ENCODE measurements around the gene ARRDC4. TPM values are rescaled to one million over a fixed set of nuclear protein-coding genes. Genes with fewer than 3 reads are reported as not detected.

ARRDC4 gene
- total RNA-seq, 2 experiments from 2014 or later = 0.88 to 1.1 TPM

DNA sequence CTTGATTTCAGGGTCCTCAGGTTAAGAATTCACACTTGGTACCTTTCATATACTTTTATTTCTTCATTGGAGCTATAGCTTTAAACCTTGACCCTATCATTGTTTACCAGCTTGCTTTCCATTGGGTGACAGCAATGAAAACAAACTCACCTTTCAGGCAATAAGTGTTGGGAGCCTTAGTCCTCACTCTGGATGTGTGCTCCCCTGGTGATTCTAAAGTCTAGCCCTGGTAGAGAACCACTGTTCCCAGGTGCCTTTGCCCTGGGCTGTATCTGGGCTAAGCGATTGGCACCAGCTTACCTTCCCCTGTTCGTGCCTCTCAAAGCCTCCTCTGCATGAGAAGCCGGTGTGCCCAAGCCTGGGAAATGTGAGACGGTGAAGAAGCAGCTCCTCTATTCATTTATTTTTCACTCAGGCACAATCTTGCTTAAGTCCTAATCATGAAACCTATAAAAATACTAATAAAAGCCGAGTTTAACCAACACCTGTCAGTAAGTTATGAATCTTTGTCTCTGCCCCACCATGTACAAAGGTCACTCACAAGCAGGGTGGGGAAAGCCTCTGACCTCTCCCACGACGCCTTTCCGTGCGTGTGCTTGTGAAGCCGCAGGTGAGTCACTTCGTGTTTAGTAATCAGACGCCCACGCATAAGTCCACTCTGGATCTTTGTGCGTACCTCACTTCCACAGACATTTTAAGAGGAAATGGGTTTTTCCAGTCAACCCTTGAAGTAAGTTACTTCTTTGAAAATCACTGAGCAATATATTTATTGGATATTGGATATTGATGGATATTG lies 12.8 kb upstream of the ARRDC4 start:
- H3K4me3 Mint-ChIP-seq = no peak overlapping the region
- CTCF ChIA-PET = no interaction called here
- POLR2A ChIA-PET = no interaction called here

GRCh38 chr15:97953254-97953653 lies 7.2 kb upstream of the ARRDC4 start:
- Mint-ChIP-seq H3K4me3 (no peak overlapping the region), H3K27ac (no peak overlapping the region), H3K9me3 (ENCODE audit: low read depth) (no peaks in the 10 kb centered on the region), H3K4me1 (no peaks in the 10 kb centered on the region), H3K36me3 (ENCODE audit: low read depth) (no peaks in the 10 kb centered on the region), H3K27me3 (no peaks in the 10 kb centered on the region)
- DNase-seq (no peak), ATAC-seq (no peak)
- POLR2A ChIA-PET = no interaction called here
- intact Hi-C loops (cut with DNase I, micrococcal nuclease) = no loop called here
- CTCF ChIA-PET = interaction anchor here (0.6 kb wide), 1 partner anchor 435 kb away, joined by 3 read pairs; no protein-coding TSS in a partner anchor

More for the DNA sequence above, 12.8 kb upstream of the ARRDC4 start:
- Mint-ChIP-seq H3K9me3 (ENCODE audit: low read depth) (no peaks in the 10 kb centered on the region), H3K4me1 (no peaks in the 10 kb centered on the region), H3K36me3 (ENCODE audit: low read depth) (no peaks in the 10 kb centered on the region), H3K27me3 (no peaks in the 10 kb centered on the region), H3K27ac (no peak overlapping the region)
- no peak for ATAC-seq
- no peak for DNase-seq
- intact Hi-C loops (cut with DNase I, micrococcal nuclease) = no loop called here

DNA sequence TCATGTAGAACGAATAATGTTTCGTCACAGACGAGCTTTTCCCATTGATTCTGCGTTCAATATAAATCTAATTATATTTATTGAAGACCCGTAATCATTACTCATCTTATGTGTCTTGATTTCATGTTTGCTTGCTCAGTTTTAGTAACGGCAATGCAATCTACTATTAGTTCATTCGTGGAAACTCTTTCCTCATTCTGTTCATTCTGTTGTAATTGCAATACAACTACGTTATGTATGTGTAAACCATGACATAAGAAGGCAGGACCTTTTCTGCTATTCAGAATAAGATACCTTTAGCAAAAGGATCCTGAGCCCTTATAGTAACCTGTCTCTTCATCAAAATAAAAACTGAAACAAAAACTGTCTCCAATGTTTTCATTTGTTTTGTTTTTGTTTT lies 6.8 kb upstream of the ARRDC4 start:
- POLR2A ChIA-PET = no interaction called here
- H3K27ac Mint-ChIP-seq = no peak overlapping the region
- ATAC-seq (no peak), DNase-seq (no peak)
- H3K4me3 Mint-ChIP-seq = no peak overlapping the region
- no peaks in the 10 kb centered on the region for H3K27me3 Mint-ChIP-seq
- CTCF ChIA-PET = interaction anchor here (0.6 kb wide), 1 partner anchor 435 kb away, joined by 3 read pairs; no protein-coding TSS in a partner anchor
- H3K4me1 Mint-ChIP-seq = no peaks in the 10 kb centered on the region
- no peaks in the 10 kb centered on the region for H3K9me3 Mint-ChIP-seq (ENCODE audit: low read depth)
- intact Hi-C loops (cut with DNase I, micrococcal nuclease) = no loop called here
- H3K36me3 Mint-ChIP-seq (ENCODE audit: low read depth) = no peaks in the 10 kb centered on the region

- Mint-ChIP-seq H3K36me3 (ENCODE audit: low read depth) (no peaks in the 10 kb centered on the region), H3K4me3 (no peak overlapping the region), H3K27ac (no peak overlapping the region), H3K9me3 (ENCODE audit: low read depth) (no peaks in the 10 kb centered on the region), H3K27me3 (no peaks in the 10 kb centered on the region), H3K4me1 (peaks cover 7% of the 10 kb centered on the region)
- DNase-seq = no peak
- intact Hi-C loops (cut with DNase I, micrococcal nuclease) = no loop called here
- ChIA-PET CTCF (no interaction called here), POLR2A (no interaction called here)
- no peak for ATAC-seq
Measured at GRCh38 chr15:97955035-97955434, 5.5 kb upstream of the ARRDC4 start.

DNA sequence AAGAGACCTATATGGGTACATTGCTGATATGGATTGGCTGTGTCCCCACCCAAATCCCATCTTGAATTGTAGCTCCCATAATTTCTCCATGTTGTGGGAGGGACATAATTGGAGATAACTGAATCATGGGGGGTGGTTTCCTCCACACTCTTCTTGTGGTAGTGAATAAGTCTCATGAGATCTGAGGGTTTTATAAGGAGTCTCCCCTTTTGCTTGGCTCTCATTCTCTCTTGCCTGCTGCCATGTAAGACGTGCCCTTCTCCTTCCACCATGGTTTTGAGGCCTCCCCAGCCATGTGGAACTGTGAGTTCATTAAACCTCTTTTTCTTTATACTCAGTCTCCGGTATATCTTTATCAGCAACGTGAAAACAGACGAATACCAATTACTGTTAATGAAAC lies 5.0 kb upstream of the ARRDC4 start:
- Mint-ChIP-seq H3K36me3 (ENCODE audit: low read depth) (no peaks in the 10 kb centered on the region), H3K27me3 (no peaks in the 10 kb centered on the region), H3K4me3 (no peak overlapping the region), H3K27ac (no peak overlapping the region), H3K4me1 (peaks cover 8% of the 10 kb centered on the region), H3K9me3 (ENCODE audit: low read depth) (no peaks in the 10 kb centered on the region)
- POLR2A ChIA-PET = no interaction called here
- CTCF ChIA-PET = no interaction called here
- intact Hi-C loops (cut with DNase I, micrococcal nuclease) = no loop called here
- ATAC-seq (no peak), DNase-seq (no peak)

GRCh38 chr15:97959724-97960363 lies 659 bp upstream of the ARRDC4 start:
- DNase-seq = no peak
- peaks cover 20% of the 10 kb centered on the region for H3K4me1 Mint-ChIP-seq
- no peaks in the 10 kb centered on the region for H3K9me3 Mint-ChIP-seq (ENCODE audit: low read depth)
- H3K27me3 Mint-ChIP-seq = no peaks in the 10 kb centered on the region
- no peak for ATAC-seq
- POLR2A ChIA-PET = no interaction called here
- CTCF ChIA-PET = interaction anchor here (0.6 kb wide), 2 partner anchors 27 to 554 kb away, joined by 3 to 5 read pairs; no protein-coding TSS in a partner anchor
- peak overlapping the region; percentile 70 for H3K27ac Mint-ChIP-seq
- intact Hi-C loops (cut with DNase I, micrococcal nuclease) = loop anchor here in 1 of 2 experiments (1.0 to 2.0 kb wide), 2 partner anchors 51 to 689 kb away; partner anchors contain the start of gene IGF1R
- no peaks in the 10 kb centered on the region for H3K36me3 Mint-ChIP-seq (ENCODE audit: low read depth)
- H3K4me3 Mint-ChIP-seq = peak overlapping the region; percentile 70

- Mint-ChIP-seq H3K27ac (no peak overlapping the region), H3K27me3 (no peaks in the 10 kb centered on the region), H3K4me1 (peaks cover 20% of the 10 kb centered on the region), H3K4me3 (peak overlapping the region; percentile 66), H3K36me3 (ENCODE audit: low read depth) (no peaks in the 10 kb centered on the region), H3K9me3 (ENCODE audit: low read depth) (no peaks in the 10 kb centered on the region)
- ATAC-seq (no peak), DNase-seq (no peak)
- intact Hi-C loops (cut with DNase I, micrococcal nuclease) = loop anchor here in 1 of 2 experiments (2.0 kb wide), 1 partner anchor 687 kb away; the partner anchor contains the start of gene IGF1R
- ChIA-PET POLR2A (no interaction called here), CTCF (no interaction called here)
Measured at GRCh38 chr15:97961067-97961954, 808 bp downstream of the ARRDC4 start.

GRCh38 chr15:97962263-97962662 lies 1.8 kb downstream of the ARRDC4 start:
- peak overlapping the region; percentile 66 for H3K4me3 Mint-ChIP-seq
- ChIA-PET CTCF (no interaction called here), POLR2A (no interaction called here)
- no peak overlapping the region for H3K27ac Mint-ChIP-seq
- H3K27me3 Mint-ChIP-seq = no peaks in the 10 kb centered on the region
- no peaks in the 10 kb centered on the region for H3K9me3 Mint-ChIP-seq (ENCODE audit: low read depth)
- peaks cover 20% of the 10 kb centered on the region for H3K4me1 Mint-ChIP-seq
- ATAC-seq = no peak
- DNase-seq = no peak
- H3K36me3 Mint-ChIP-seq (ENCODE audit: low read depth) = no peaks in the 10 kb centered on the region
- intact Hi-C loops (cut with DNase I, micrococcal nuclease) = no loop called here

- DNase-seq = no peak
- CTCF ChIA-PET = no interaction called here
- Mint-ChIP-seq H3K27me3 (no peaks in the 10 kb centered on the region), H3K36me3 (ENCODE audit: low read depth) (no peaks in the 10 kb centered on the region), H3K4me3 (no peak overlapping the region), H3K27ac (no peak overlapping the region), H3K9me3 (ENCODE audit: low read depth) (no peaks in the 10 kb centered on the region), H3K4me1 (peaks cover 20% of the 10 kb centered on the region)
- no peak for ATAC-seq
- intact Hi-C loops (cut with DNase I, micrococcal nuclease) = no loop called here
- POLR2A ChIA-PET = no interaction called here
Measured at GRCh38 chr15:97963779-97964178, 3.3 kb downstream of the ARRDC4 start.

- POLR2A ChIA-PET = no interaction called here
- no peak for DNase-seq
- Mint-ChIP-seq H3K9me3 (ENCODE audit: low read depth) (no peaks in the 10 kb centered on the region), H3K4me3 (no peak overlapping the region), H3K27me3 (no peaks in the 10 kb centered on the region), H3K36me3 (ENCODE audit: low read depth) (peaks cover 3% of the 10 kb centered on the region), H3K27ac (no peak overlapping the region), H3K4me1 (peaks cover 12% of the 10 kb centered on the region)
- CTCF ChIA-PET = interaction anchor here (0.9 kb wide), 1 partner anchor 13 kb away, joined by 3 read pairs; no protein-coding TSS in a partner anchor
- no peak for ATAC-seq
- intact Hi-C loops (cut with DNase I, micrococcal nuclease) = no loop called here
Measured at GRCh38 chr15:97966246-97966645, 5.7 kb downstream of the ARRDC4 start.

DNA sequence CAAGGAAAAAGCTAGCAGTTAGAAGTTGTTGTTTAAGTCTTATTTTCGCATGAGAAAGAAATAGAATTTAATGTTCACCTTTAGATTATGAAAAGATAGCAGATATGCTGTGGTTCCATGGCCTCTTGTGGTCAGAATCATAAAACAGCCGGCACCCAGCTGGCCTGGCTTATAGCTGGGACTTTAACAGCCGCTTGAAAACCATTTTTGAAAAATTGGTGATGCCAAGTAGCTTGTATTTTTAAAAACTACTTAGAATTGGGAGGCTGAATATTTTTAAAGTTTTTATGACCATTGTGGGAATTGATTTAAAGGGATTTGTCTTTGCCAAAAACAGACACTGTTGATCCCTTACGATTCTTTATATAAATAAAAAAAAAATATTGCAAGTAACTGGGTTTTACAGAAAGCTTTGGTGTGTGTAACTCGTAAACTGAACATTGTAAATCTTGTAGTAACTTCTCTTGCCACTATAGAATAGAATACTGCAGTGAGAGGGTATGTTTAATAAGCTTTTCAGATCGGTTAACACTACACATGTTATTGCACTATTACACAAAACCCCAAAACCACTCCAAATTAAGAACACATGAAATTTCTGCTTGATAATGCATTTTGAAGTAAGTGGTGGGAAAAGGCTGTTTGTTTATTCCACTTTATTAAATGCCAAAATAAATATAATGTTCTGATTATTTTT lies 6.6 kb downstream of the ARRDC4 start:
- ChIA-PET POLR2A (no interaction called here), CTCF (interaction anchor here (0.9 kb wide), 1 partner anchor 12 kb away, joined by 3 read pairs; no protein-coding TSS in a partner anchor)
- Mint-ChIP-seq H3K9me3 (ENCODE audit: low read depth) (no peaks in the 10 kb centered on the region), H3K27me3 (no peaks in the 10 kb centered on the region), H3K4me1 (peaks cover 6% of the 10 kb centered on the region), H3K36me3 (ENCODE audit: low read depth) (peaks cover 6% of the 10 kb centered on the region), H3K27ac (no peak overlapping the region), H3K4me3 (no peak overlapping the region)
- DNase-seq = no peak
- no peak for ATAC-seq
- intact Hi-C loops (cut with DNase I, micrococcal nuclease) = no loop called here

Measured in activated CD4-positive, alpha-beta T cell treated with anti-CD3 and anti-CD28 coated beads for 36 hours (primary cell).